HG03558 (cell line): Measurements from ENCODE around the gene DCPS.
"Not testable (repeated sequence)": the region's sequence is repeated elsewhere in the genome, so short reads cannot be mapped to it uniquely, and the experiment has no call there.

Source experiments
- ATAC-seq: cut with Tn5 transposase; IDR thresholded peaks from one replicate; pipeline ENCODE4 v1.9.1; 2021; ENCODE audit warnings: moderate number of reproducible peaks; ENCODE audit not compliant: unreplicated experiment; ENCODE audit errors: extremely low read depth

Gene DCPS, protein sequence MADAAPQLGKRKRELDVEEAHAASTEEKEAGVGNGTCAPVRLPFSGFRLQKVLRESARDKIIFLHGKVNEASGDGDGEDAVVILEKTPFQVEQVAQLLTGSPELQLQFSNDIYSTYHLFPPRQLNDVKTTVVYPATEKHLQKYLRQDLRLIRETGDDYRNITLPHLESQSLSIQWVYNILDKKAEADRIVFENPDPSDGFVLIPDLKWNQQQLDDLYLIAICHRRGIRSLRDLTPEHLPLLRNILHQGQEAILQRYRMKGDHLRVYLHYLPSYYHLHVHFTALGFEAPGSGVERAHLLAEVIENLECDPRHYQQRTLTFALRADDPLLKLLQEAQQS

DNA sequence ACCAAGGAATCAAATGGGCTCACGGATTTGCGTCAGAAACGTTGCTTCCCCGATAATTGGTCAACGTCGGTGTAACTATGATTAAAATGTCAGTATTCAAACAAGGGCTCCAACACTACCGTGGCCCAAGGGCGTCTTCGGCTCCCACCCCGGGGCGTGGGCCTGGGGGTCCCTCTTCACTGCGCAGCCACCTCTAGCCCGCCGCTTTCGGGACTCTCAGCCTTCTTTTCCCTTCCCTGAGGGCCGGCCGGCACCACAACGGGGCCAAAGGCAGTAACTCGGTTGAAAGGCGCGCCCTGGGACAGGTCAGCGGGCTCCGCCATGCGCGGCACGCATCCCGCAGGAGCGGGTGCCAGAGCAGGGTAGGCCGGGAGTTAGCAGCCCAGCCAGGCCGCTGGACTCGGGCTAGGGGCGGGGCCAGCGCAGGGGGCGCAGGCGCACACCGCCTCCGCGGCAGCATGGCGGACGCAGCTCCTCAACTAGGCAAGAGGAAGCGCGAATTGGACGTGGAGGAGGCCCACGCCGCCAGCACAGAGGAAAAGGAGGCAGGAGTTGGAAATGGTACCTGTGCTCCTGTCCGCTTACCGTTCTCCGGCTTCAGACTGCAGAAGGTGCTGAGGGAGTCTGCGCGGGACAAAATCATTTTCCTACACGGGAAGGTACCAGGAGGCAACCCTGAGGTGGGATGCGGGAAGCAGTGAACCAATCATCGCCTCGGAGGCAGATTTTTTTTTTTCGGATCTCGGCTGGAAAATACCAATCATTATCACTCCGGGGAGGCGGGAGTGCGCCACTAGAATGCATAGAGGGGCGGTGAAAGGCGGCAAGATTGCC lies at the start of gene DCPS:
Gene DCPS (plus strand): TSS at position 438 of the 834 bp plus-strand sequence. CDS start 21 bp downstream, at position 459.
- peak; percentile 65 for ATAC-seq

DNA sequence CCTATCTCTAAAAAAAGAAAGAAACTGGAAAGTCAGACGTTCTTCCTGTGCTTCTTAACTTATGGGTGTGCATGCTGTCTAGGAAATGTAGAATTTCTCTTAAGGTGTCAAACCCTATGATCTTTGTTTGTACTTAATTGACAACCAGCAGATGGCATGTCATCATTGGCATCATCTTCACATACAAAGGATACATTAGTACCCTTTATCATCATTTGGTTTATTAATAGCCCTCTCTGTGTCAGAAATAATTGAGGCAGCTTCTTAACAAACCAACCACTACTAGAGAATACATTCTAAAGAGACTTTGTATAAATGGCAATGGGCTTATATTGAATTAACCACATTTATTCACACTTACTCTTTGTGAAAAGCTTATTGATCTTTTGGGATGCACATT lies 49.0 kb upstream of the DCPS start:
- ATAC-seq: no peak

DNA sequence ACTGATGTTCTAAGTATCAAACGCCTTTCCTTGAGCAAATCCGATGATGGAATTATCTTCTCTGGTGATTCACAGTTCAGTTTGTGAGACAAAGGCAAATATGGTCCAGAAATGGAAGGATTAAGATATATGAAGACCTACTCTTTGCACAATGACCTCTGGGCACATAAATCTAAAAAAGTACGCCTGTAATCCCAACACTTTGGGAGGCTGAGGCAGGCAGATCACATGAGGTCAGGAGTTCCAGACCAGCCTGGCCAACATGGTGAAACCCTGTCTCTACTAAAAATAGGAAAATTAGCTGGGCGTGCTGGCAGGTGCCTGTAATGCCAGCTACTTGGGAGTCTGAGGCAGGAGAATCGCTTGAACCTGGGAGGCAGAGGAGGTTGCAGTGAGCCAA lies 48.4 kb upstream of the DCPS start:
- ATAC-seq: not testable (repeated sequence)

DNA sequence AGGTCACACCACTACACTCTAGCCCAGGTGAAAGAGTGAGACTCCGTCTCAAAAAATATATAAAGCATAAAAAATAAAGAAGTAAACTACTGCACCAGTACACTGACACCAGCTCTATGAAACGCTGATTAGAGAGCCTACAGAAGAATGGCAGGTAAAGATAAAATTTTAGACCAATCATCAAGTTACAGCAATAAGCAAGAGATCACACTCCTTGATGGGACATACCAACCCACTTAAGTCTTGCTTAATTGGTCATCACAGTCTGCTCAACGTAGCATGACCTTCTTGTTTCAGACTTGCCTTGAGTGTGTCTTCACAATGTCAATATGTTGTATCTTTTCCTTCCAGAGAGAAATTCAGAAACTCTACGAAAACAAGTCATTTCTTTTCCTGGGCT lies 47.6 kb upstream of the DCPS start:
- no peak for ATAC-seq

DNA sequence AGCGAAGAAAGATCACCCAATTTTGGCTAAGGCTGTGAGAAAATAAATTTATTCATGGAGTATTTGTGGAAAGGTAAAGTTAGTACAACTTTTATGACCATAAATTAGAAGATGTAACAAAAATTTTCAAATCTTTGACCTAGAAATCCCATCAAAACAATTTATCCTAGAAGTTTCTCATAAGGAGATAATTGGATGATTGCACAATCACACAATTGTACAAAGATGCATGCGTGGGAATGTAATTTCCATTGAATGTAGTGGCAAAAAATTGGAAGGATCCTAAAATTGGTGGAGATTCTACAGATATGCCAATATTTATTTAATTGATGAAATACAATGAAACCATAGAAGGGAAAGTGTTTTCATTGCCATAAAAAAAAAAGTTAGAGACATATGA lies 46.7 kb upstream of the DCPS start:
- ATAC-seq: no peak

DNA sequence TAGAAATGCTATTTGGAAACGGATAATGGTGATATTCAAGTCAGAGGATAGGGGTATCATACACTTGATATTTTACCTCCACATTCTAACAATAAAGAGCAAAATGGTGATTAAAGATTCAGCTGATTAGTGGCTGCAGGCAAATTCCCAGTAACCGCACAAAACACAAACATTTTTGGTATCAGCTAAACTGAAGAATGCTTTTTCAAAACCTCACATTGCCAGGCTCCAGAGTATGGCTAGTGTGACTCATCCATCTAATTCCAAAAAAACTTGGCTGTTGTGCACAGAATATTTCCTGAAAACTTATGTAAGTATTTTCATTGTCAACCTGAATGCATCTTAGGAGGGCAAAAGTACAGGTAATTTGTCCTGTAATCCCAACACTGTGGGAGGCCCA lies 46.1 kb upstream of the DCPS start:
- ATAC-seq: no peak

DNA sequence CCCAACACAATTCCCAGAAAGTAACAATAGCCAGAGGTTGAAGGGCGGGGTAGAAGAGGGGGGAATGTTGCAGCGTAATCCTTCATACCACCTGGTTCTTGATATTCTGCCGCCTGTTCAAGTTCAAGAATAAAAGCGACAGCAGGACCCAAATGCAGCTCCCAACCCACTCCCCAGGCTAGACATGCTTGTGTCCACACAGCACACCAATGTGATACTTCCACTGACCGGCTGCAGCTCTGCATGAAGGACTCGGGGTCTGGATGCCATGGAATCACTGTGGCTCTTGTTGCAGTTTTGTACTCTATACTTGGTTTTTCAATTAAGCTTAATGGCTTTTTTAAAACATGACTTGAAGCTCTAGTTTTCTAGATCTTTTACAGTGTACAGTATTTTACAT lies 41.6 kb upstream of the DCPS start:
- ATAC-seq: no peak

DNA sequence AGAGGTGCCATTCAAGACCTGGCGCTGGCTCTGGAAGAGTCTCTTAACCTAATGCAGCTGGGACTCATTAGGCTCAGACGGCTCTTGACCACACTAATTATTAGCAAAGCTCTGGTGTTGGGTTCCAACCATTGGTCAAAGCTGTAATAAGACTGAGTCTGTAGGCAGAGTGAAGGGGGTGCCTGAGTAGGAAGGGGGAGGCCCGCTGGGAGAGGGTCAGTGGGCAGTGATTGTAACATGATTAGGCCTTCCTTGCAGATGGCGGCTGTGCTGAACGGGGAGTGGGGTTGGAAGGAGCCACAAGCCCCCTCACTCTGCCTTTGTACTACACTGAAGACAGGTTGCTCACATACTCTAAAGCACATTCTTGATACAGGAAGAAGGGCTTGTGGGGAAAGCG lies 40.4 kb upstream of the DCPS start:
- ATAC-seq: no peak

DNA sequence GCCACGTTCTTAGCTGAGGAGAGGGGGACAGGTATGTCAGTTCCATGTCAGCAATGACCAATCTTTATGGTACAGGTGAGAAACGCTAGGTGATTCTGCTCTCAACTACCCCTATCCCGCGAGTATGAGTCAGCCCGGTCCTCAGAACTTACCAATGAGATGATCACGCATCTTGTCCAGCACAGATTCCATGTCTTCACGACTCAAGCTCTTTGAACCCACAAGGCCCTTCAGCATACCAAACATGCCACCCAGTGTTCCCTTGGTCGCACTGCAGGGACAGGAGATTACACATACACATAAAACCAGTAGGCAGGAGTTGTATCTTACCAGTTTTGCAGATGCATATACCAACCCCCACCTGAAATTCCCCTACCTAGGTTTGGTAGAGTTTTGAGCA lies 38.0 kb upstream of the DCPS start:
- ATAC-seq: no peak

DNA sequence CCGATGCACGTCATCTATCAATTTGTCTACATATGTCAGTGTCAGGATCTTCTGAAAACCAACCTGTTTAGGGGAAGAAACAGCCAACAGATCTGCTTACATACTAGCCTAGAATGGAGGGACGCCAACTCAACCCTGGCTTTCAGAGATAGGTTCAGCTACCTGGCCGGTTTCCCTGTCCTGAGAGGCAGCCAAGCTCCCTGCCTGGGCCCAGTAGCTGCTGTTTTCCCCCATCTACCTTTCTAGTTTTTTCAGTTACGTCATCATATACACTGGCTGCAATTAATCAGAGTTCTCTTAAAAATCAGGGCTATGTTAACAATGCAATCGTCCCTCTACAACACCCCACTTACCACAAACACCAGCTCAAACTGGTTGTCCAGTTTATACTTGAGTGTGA lies 36.2 kb upstream of the DCPS start:
- no peak for ATAC-seq

DNA sequence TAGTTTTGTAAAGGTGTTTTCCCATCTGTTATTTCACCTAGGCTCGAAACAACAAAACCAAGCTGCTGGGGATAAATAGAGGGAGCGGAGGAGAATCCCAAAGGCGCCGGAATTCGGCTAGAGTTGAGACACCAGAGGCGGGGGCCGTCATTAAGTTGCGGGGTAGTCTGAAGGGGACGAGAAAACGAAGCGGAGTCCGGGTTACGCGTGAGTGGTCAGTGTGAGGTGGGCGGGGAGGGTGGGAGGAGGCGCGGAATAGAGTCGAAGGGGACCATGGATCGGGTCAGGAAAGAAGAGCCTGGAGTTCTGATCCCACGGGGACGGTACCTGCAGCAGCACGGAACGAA lies 35.5 kb upstream of the DCPS start:
- ATAC-seq: no peak

DNA sequence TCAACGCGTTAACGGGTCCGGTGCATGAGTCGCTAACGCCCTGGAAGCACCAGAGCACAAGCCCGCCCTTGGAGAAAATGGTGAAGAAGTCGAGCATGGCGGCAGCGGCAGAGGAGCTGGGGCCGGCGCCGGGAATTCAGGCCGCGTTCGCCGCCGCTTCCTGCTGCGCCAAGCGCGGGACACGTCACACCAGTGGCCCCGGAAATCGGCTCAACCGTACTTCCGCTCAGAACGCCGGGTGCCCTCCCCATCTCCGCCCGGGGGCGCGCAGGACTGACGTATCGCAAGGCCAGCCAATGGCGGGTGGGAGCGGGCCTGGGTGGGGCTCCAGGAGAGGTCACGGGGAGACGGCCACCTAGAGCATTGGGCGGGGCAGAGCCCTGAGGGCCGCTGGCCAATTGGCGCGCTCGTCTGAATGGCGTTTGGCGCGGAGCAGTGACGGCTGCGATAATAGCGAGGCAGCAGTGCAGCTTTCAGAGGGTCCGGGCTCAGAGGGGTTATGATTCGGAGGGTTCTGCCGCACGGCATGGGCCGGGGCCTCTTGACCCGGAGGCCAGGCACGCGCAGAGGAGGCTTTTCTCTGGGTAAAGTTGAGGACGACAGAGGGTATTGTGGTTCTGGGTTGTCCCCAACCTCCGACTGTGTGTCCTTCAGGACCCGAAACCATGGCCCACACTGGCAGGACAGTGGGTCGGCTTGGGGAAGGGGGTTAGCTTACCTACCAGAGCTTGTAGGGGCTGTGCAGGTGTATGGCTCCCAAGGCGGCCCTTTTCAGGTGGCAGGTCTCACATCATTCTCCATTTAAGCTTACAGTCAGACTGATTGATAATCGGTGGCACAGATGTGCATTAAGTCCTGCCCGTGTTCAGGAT lies 34.9 kb upstream of the DCPS start, which contains the start of the genes FOXRED1 and SRPRA:
Gene FOXRED1 (plus strand): TSS at position 447 of the 872 bp plus-strand sequence. CDS start 53 bp downstream, at position 500.
Gene SRPRA (minus strand): TSS at position 188 of the 872 bp plus-strand sequence. CDS start 91 bp downstream, at position 97.
- ATAC-seq: peak; percentile 96

DNA sequence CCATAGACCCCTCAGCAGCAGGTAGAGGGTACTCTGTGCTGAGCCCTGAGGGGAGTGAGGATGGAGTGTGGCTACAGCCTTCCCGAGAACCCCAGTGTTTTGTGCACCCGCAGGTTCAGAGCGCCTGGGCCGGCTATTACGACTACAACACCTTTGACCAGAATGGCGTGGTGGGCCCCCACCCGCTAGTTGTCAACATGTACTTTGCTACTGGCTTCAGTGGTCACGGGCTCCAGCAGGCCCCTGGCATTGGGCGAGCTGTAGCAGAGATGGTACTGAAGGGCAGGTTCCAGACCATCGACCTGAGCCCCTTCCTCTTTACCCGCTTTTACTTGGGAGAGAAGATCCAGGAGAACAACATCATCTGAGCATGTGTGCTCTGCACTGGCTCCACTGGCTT lies 26.5 kb upstream of the DCPS start:
- no peak for ATAC-seq

DNA sequence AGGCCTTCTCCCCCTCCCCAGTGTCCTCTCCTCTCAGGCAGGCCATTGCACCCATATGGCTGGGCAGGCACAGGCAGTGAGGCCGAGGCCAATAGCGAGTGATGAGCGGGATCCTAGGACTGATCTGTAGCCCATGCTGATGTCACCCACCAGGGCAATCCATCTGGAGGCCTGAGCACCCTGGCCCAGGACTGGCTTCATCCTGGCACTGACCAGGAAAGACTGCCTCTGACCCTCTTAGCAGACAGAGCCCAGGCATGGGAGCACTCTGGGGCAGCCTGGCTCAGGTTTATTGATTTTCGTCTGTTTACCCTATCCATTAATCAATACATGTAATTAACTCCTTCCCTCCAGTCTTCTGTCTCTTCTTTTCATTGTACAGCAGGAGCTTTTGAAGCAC lies 26.1 kb upstream of the DCPS start:
- no peak for ATAC-seq

DNA sequence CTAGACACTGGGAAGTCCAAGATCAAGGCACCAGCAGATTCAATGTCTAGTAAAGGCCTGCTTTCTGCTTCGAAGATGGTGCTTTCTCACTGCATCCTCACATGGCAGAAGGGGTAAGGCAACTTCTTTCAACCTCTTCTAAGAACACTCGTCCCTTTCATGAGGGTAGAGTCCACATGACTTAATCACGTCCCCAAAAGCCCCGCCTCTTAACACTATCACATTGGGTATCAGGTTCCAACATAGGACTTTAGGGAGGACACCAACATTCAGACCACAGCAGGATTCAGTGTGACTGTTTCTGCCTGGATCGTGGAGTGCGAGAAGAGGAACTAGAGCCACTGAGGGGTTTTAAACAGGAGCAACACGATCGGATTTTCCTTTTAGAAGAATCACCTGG lies 24.7 kb upstream of the DCPS start:
- ATAC-seq: no peak

DNA sequence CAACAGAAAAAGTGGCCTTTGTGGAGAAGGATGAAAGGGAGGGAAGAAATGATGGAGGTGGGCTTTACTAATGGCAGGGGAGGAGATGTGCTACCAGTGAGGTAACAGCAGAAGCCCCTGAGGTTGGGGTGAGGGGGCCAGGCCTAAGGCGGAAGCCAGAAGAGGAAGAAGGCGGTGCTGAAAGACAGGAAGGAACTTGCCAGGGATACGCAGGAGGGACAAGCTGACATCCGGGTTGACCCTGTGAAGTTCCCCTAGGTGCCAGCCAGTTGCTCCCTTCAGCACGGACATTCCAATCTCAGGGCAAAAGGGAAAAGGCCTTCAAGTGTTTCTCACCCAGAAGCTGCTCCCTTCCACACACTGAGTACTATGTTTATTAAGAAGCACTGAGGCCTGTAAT lies 23.3 kb upstream of the DCPS start:
- no peak for ATAC-seq

DNA sequence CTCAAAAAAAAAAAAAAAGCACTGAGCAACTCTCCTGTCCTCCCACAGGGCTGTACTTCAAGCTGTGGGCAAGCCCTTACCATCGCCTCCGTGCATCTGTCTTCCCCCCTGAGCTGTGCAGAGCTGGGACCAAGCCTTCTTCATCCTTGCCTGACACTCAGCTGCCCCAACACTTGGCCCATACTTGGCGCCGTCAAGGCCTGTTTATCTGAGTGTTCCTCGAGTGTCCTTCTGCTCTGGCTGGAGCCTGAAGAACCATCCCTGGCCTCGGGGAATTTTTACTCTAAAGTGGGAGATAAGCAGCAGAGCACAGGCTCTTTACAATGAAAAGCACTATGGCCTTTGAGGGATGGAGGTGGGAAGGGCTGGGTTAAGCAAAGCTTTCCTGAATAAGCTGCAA lies 22.6 kb upstream of the DCPS start:
- no peak for ATAC-seq

DNA sequence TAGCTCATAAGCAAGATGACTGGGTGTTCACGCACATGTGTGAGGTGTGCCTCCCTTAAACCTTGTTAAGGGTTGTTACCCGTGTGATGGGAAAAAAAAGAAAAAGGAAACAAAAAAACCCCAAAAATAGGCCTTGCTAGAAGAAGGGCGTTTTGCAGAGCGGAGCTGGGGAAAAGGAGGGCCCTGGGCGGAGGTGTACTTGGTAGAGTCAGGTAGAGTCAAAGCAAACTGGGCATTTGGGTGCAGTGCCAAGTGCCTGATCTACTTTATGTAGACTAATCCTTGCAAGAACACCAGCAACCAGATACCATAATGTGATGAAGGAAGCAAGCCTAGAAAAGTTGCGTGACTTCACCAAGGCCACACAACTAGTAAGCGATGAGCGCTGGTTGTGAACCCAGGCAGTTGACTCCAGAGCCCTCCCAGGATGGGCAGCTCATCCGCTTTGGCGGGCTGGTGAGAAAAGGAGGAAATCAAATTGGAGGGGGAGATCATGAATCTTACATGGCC lies 22.1 kb upstream of the DCPS start:
- ATAC-seq: no peak

DNA sequence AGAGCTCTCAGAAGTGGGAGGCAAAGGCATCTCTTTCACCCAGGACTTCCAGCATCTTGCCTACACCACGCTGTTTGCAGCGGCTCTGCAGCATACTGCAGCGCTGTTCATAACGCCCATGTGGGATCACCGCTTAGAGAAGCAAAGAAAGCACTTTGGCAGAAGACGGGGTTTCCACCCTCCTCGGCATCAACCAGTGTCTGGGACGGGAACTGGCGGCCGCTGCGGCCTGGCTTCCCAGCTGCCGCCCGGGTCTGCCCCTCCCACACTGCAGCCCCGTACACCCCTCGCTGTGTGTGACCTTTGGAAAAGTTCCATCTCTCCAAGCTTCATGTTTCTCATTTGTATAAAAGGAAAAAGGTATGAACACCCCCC lies 21.5 kb upstream of the DCPS start:
- ATAC-seq: no peak
